ENCODE measurements around the gene INPP4B. TPM values are rescaled to one million over a fixed set of nuclear protein-coding genes. Genes with fewer than 3 reads are reported as not detected.

INPP4B gene
- total RNA-seq, 1 donor from 2014 or later, result 12.0 TPM

GRCh38 chr4:142719854-142720541, 126.1 kb downstream of the INPP4B start:
- no peak for DNase-seq (ENCODE audit: low read depth)
- peak; percentile 70 for TF ChIP-seq CTCF (conservative IDR thresholded peaks at IDR 0.05; ENCODE audit: low read depth, low read length)
- no peak overlapping the region for H3K4me3 ChIP-seq (ENCODE audit: low read depth, low read length)

DNA sequence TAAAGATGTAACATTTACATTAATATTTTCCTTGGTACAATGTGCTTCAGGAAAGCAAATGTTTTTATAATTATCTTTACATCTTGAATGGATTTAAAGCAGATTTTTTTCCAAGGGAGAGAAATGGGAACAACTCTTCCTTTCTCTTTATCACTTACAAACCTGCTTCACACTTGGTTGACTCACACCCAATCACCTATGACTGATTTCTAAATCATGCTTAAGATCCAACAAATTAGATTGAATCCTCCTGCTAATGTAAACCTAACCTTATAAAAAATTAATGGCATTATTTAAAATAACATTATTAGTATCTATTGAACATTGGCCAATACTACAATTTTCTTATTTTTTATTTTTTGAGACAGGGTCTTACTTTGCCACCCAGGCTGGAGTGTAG, 127.1 kb downstream of the INPP4B start:
- DNase-seq (ENCODE audit: low read depth), result no peak
- TF ChIP-seq CTCF (conservative IDR thresholded peaks at IDR 0.05; ENCODE audit: low read depth, low read length), result no peak
- H3K4me3 ChIP-seq (ENCODE audit: low read depth, low read length), result no peak overlapping the region

DNA sequence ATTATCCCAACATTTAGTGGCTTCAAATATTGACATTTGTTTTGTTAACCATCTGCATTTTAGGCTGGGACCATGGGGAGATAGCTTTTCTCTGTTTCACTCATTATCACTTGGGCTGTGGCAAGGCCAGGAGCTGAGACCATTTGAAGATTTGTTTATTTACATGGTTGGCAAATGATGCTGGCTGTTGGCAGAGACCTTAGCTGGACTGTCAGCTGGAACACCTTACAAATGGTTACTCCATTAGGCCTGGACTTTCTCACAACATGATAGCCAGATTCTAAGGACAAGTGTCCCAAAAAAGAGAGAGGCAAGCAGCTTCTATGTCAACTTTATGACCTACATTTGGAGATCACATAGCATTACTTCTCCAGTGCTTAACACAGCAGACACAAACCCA, 130.4 kb downstream of the INPP4B start:
- DNase-seq (ENCODE audit: low read depth), result no peak
- no peak overlapping the region for H3K4me3 ChIP-seq (ENCODE audit: low read depth, low read length)
- TF ChIP-seq CTCF (conservative IDR thresholded peaks at IDR 0.05; ENCODE audit: low read depth, low read length), result no peak

DNA sequence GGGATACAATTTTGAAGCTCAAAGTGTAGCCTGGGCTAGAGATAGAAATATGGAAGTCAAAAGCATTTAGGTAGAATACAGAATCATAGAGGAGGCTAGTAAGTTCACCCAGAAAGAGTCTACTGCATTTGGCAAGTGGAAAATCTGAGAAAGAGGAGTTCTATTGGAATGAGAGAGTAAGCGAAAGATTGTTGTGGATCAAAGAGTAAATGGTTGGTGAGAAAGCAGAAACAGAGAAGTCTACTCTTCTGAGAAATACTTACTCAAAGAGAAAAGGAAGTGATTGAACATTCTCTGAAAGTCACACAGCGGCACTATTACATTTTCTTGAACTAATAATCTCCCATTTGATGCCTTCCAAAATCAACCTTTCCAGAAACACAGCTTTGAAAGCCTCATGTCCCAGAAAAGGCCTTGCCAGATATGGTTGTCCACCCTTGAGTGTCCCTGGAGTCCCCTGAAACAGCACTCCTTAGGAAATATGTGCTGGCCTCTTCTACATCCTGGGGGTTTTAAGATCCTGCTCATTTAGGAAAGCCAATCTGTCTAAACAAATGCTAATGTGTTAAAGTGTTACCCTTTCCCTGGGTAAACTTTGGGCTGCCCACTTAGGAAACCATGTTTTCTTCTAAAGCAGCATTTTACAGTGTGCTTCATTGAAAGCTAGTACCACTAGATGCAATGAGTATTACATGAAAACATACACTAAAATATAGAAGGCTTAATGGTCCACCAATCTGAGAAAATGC, 132.6 kb downstream of the INPP4B start:
- TF ChIP-seq CTCF (conservative IDR thresholded peaks at IDR 0.05; ENCODE audit: low read depth, low read length), result no peak
- H3K4me3 ChIP-seq (ENCODE audit: low read depth, low read length), result no peak overlapping the region
- no peak for DNase-seq (ENCODE audit: low read depth)

GRCh38 chr4:142708231-142708630, 137.9 kb downstream of the INPP4B start:
- no peak for TF ChIP-seq CTCF (conservative IDR thresholded peaks at IDR 0.05; ENCODE audit: low read depth, low read length)
- no peak for DNase-seq (ENCODE audit: low read depth)

DNA sequence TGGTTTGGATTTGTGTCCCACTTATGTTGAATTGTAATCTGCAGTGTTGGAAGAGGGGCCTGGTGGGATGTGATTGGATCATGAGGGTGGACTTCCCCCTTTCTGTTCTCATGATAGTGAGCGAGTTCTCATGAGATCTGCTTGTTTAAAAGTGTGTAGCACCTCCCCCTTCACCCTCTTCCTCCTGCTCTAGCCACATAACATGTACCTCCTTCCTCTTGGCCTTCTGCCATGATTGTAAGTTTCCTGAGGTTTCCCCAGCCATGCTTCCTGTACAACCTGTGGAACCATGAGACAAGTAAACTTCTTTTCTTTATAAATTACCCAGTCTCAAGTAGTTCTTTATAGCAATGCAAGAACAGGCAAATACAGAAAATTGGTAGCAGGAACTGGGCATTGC, 138.7 kb downstream of the INPP4B start:
- no peak overlapping the region for H3K4me3 ChIP-seq (ENCODE audit: low read depth, low read length)
- TF ChIP-seq CTCF (conservative IDR thresholded peaks at IDR 0.05; ENCODE audit: low read depth, low read length), result no peak
- DNase-seq (ENCODE audit: low read depth), result no peak

More at GRCh38 chr4:142708231-142708630, 137.9 kb downstream of the INPP4B start:
- no peak overlapping the region for H3K4me3 ChIP-seq (ENCODE audit: low read depth, low read length)

Data from epithelial cell of proximal tubule (primary cell).